NK-92 treated with Interleukin-12 subunit alpha and Interleukin-12 subunit beta, amount 100 ng/mL, for 24 hours (cell line): ENCODE measurements around the gene SLC6A6.

Experiments
- DNase-seq: peaks from one replicate; lab custom pipeline; 2025; lab: John Stamatoyannopoulos, UW

Gene SLC6A6

DNA sequence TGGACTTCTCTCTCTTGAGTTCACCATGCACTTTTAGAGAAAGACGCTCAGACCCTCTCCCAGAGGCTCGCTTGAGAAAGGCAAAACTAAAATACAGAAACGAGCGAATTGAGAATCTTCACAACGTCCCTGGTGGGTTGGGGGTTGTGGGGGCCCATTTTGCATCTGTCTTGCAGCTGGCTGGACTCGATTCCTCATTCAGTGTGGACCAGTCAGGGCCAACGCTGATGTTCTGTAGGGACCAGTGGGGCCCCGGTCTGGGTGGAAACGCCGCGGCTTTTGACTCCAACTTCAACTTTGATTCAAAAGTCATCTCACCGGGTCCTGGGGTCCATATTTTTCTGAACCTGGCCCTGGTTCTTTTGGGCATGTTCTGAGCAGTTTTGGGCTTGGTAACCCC is 68.1 kb downstream of the SLC6A6 start:
- DNase-seq = no peak

DNA sequence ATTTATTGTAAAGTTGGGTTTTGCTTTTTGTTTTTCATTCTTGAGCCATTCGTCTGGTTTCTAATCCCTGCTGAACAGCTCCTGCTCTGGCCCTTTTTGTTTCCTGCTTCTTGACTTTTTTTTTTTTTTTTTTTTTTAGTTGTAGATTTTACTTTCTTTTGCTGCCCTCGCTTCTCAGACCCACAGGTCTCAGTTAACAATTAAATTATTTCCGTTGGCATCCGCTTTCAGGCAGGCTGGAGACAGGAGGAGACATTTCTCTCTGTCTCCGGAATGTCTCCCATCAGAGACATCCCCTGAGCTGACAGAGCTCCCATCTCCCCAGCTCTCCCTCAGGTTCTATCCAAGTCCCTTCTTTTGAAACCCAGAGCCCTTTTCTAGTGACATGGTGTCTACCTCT is 68.6 kb downstream of the SLC6A6 start:
- DNase-seq = no peak

DNA sequence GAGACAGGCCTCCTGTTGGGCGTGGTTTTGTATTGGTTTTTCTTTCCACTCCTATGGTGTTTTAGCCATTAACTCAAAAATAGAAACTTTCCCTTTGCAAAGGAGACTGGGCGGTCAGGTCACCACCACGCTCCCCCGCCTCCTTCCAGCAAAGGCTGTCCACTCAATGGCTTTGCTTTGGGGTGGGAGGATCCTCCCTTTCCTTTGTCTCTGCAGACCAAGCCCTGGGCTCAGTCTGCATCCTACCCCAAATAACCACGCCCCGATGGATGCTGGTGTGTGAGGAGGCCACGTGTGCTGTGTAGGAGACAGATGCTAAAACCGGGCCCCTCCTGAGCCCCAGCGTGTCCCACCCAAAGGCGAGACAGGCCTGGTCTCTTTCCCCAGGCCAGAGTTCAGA is 69.3 kb downstream of the SLC6A6 start:
- DNase-seq = no peak

DNA sequence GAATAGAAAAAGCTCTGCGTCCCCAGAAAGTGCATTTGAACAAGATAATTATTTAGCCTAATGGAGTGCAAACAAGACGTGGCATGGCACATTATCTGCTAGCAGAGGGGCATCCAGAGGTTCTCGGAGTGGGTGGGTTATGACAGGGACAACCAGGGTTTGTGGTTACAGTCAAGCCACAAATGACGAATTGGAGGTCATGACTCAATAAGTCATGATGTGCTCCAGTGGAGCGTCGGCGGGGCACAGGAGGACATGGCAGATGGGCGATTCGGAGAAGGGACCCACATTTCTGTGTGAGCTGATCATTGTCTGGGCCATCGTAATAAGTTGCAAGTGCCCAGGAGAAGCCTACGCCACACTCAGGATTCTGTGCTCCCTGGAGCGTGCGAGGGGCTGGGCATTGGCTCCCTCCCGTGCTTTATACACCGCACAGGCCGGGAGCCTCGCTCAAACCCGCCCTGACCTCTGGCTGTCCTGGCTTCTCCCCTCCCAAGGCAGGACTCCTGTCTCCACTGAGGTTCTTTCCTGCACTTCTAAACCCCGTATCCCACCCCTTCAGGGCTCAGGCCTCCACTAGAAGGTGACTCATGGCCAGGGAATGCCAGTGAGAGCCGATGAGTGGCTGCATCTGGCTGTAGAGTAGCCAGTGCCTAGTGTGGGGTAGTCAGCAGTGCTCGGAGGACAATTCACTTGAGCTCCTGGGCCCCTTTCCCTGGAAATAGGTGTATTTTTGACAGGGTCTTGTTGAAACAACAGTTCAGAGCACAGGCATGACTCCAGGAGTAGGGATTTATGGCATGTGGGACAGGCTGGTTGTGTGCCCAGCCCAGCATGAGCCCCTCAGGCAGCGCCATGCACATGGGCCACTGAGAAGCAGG is 70.3 kb downstream of the SLC6A6 start:
- no peak for DNase-seq

DNA sequence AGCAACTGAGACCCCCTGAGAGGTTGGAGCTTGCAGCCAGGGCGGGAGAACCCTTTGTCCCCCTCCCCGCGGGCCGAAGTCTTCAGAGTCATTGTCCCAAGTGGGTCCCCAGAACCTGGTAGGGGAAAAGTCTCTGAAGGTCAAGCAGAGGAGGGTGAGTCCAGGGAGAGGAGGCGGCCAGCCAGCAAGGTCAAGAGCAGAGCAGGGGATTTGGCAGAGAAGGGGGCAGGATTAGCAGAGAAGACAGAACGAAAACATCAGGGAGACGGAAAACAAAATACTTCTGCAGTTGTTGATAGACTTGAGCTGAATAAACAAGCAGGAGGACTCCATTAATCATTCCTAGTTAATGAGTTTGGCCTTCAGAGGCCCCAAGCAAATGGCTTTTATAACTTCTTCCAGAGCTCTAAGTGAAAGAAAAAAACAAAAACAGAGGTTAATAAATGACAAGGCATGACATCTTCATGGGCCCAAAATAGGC is 71.0 kb downstream of the SLC6A6 start:
- DNase-seq = no peak

DNA sequence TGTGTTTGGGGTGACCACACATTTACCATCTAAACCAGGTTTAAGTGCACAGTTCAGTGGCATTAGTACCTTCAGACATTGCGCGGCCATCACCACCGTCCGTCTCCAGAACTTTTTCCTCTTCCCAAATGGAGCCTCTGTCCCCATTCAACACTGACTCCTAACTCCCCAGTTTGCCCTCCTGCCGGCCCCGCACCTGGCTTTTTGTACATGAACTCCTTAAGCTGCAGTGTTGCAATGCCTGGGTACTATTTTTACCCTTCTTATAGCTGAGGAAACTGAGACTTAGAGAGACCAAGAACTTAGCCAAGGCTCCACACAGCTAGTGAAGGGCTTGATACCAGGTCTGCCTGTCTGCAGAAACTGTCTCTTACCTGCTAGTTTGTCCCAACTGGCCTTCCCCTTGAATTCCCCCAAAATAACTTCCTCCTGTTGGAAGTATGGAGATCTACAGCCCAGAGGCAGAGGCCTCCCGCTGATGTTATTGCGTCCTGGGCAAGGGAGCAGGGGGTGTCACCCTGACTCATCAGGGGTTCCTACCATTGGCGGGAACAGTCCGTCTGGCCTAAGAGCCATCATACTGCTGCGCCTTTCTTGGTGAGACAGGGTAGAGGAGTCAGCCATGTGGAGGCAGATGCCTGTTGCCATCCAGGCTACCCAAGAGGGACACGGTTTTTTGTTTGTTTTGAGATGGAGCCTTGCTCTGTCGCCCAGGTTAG is 72.1 kb downstream of the SLC6A6 start:
- DNase-seq = no peak

DNA sequence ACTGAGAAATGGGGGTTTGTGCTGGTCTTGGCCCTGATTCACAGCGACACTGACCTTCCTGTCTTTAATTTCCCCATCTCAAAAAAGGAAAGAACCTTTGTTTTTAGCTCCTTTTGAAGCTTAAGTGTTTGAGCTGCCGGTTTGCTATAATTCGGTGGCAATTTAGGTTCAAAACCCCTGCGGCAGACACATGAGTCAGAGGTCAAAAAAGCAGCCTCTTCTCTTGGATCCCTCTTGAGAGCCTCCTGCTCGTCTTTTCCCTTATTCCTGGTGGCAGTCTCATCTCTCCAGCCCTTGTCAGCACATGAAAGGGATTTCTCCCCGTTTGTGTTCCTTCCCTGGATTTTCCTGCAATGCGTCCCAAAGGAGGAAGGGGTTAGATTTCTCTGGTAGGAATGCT is 73.2 kb downstream of the SLC6A6 start:
- no peak for DNase-seq

DNA sequence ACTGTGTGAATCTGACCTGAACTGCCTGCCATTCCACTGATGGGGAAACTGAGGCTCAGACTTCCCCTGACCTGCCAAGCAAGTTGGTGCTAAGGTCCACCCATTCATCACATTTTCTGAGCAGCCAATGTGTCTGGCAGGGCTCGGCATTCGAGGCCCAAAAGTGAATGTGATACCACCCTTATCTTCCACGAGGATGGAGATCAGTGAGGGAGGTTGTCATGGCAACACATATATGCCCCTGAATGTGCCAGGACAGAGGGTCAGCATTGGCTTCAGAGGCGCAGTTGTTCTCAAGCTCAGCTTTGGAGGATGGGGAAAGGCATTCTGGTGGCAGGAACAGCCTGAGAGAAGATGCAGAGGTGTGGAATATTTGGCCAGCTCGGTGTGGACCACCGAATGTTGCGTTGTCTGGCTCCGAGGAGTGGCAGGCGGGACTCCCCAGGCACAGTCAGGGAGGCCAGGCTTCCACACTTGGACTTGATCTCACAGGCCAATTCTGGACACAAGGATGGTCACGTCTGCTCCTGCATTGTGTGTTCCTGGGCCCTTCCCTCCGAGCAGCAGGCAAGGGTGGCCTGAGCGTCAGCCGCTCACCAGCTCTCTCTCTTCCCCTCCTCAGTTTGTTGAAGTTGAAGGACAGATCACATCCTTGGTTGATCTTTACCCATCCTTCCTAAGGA is 74.3 kb downstream of the SLC6A6 start:
- DNase-seq = no peak

DNA sequence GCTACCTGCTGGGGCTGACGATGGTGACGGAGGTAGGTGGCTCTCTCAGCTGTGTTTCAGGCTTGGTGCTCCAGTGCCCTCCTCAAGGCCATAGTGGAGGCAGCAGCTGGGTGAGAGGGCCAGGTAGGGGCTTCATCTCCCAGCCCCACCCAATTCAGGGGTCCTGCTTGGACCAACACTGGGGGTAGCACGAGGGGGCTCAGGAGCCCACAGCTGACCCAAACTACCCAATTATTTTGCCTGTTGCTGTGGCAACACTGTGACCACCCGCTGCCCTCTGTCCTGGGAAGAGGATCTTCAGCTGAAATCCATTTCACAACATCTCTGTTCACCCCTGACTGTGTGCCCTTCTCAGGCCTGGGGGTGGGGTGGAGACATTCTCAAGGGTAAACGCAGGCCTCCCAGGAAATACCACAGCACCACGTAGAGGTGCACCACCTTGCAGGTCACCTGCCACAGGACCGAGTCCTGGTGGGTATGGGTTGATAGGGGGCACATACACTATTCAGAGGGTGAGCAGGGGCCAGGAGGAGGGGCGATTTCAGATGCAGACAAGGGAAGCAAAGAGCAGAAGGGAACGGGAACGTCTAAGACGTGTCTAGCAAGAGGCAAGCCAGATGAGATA is 75.0 kb downstream of the SLC6A6 start:
- no peak for DNase-seq

DNA sequence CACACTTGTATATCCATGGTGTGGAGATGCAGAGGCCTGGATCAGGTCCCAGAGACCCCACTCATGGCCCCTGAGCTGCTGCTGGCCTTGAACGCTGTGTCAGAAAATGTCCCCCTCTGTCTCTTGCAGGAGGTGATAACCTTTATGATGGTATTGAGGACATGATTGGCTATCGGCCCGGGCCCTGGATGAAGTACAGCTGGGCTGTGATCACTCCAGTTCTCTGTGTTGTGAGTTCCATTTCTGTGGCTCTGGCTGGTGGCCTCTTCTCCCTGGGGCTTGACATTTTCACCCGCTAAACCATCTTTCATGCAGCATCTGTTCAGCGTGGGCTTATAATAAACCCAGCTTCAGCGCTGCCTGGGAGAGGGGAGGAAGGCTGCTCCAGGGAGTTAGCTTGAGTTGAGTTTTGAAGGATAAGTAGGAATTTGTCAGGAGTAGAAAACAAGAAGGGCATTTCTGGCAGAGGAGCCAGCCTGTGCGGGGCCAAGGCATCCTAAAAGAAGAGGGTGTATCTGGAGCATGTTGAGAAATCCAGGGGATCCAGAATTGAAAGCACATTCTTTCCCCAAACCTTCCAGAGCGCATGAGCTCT is 76.6 kb downstream of the SLC6A6 start:
- no peak for DNase-seq

DNA sequence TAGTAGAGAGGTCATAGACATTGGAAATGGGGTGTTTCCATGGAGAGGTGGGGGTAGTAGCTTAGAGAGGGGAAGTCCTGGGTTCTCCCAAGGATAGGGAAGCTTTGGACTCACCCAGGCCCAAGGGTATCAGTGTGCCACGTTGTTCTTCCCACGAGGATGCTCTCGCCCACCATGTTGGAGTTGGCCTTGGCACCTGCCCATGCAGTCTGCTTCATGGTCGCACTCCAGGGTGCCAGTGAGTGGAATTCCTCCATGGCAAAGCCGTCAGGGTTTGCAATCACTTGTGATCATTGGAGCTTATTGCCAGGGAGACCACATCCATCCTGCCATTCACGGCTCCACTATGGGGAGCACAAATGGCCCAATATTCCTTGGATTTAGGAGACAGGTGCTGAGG is 77.2 kb downstream of the SLC6A6 start:
- DNase-seq = no peak

DNA sequence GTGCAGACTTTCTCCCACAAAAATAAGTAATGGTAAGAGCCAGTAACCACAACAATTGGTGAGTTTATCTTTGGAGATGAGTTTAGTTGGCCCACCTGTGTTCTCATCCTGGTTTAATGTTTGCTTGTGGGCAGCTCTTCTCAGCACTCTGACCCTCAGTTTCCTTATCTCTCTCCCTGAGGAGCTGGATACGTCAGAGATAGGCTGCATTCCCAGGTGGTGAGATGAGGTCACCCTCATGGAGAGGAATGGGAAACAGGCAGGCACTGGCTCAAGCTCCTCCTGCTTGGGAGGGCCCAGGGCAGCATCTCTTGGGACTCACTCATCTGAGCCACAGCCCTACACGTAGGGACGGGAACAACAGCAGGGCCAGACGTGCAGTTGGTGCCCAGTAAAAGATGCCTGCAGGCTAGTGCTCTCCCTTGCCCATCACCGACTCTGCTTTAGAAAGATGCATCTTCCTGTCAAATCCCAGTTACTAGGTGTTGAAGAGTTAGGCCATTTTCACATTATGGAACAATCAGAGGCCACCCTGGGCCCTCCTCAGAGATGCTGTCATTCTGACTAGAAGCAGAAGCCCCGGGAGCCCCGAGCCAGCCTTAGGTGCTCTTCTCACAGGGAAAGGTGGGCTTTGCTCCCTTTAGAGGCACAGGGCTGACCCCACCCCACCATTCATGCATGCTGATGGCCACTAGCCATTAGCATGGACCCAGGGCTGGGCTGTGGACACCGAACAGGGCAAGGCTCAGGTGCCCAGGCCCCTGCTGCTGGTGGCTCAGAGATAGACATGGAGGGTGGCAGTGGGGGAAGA is 78.0 kb downstream of the SLC6A6 start:
- DNase-seq = no peak

DNA sequence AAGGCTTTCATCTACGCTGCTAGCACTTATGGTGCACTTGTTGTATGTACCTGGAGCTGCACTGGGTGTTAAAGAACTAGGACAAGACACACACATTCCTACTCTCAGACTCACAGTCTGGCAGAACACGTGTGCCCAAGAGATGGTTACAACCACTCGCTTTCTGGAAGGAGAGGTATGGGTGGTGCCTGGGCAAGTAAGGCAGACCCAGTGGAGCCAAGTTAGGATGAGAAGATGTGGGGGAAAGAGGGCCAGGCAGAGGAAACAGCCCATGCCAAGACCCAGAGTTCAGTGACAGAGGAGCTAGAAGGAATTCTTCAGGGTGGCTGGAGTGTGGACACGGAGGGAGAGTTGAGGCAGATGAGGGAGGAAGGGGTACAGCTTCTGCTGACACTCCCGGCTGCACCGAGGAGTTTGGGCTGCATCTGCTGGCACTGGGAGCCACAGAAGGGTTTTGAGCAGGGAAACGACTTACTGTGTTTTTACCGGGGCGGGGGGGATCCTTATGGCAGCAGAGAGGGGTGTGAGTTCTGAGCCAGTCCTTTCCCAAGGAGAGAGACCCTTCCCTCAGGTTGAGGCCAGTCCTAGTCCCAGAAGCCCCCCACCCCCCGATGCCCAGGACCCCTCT is 78.7 kb downstream of the SLC6A6 start:
- DNase-seq = no peak

DNA sequence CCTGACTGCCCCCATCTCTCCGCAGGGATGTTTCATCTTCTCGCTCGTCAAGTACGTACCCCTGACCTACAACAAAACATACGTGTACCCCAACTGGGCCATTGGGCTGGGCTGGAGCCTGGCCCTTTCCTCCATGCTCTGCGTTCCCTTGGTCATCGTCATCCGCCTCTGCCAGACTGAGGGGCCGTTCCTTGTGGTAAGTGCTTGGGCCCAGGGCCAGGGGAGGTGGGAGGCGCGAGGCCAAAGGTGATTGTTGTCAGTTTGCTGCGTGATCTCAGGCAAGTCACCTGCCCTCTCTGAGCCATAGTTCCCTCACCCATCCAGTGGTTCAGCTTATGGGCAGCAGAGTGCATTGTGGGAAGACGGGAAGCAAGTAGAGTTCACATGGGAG is 79.2 kb downstream of the SLC6A6 start:
- DNase-seq = no peak

DNA sequence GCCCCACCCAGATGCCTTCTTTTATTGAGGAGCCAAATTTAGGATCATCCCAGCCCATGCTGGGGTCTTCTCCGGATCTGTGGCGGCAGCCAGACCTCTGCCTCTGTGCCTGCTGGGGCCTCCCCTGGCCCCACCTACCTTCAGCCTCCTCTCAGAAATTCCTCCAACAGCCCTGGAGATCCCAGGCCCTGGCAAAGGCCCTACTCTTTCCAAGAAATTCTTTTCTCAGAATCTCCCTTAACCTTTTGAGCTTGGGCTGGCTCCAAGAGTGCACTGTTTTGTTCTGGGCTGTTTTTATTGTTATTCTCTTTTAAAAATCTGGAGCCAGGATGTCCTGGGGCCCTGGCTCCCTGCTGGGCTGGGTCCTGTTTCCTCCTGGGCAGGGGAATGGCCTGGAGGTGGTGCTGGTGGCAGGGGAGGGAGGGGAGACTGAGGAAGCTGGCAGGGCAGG is 79.9 kb downstream of the SLC6A6 start:
- DNase-seq = no peak

DNA sequence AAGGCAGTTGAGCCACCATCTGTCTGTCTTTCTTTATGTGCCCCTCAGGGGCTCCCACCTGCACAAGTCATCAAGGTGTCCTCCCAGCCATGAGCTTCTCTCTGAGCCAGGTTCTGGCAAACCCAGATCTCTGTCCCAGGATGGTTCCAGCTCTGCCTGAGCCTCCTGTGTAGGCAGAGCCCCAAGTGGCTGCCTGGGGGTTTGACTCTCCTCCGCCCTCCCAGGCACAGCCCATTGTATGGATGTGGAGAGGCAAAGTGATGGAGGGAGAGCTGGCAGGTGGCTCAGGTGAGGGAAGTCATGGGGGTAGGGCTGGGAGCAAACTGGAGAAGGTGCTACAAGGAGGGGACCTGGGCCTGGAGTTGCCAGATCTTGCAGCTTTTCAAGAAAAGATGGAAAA is 80.9 kb downstream of the SLC6A6 start:
- DNase-seq = no peak

DNA sequence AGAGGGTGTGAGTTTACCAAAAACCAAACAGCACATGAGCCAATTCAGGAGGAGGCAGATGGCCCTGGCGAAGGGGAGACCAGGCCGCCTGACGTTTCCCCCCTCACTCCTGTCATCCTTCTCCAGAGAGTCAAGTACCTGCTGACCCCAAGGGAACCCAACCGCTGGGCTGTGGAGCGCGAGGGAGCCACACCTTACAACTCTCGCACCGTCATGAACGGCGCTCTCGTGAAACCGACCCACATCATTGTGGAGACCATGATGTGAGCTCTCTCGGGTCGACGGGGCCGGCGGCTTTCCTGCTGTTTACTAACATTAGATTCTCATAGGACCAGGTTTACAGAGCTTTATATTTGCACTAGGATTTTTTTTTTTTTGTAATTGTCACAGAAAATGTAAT is 82.3 kb downstream of the SLC6A6 start:
- DNase-seq = no peak

DNA sequence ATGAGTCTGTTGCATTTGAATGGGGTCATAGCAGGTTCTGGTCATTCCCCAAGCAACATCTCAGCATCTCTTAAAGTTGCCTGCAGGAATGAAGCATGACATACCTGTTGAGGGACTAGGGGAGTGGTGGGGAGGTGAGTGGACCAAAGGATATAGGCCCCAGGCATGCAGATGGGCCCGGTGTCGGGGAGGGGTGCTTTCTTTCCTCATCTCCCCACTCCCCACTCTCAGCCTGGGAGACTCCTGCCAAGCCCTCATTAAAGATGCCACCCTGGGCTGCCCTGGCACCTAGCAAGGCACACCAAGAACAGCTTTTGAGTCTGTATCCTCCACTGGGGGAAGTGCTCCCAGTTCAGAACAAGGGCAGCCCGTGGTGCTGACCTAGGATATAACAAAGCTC is 83.6 kb downstream of the SLC6A6 start:
- DNase-seq = no peak

DNA sequence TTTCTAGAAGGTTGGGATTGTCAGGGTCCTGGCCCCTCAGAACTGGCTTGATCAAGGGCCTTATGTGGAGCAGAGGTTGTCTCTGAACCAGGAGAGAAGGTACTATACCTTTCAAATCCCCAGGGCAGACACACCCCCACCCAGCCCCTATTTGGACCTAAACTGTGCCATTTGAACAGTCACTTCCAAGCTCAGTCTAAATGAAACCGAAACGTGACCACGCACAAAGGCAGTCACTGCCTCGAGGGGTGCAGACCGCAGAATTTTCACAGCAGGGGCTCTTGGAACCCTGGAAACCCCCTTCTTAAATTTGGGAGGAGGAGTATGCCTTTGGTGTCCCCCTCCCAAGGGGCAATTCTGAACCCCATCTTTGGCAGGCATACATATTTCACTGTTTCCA is 84.1 kb downstream of the SLC6A6 start:
- DNase-seq = no peak

DNA sequence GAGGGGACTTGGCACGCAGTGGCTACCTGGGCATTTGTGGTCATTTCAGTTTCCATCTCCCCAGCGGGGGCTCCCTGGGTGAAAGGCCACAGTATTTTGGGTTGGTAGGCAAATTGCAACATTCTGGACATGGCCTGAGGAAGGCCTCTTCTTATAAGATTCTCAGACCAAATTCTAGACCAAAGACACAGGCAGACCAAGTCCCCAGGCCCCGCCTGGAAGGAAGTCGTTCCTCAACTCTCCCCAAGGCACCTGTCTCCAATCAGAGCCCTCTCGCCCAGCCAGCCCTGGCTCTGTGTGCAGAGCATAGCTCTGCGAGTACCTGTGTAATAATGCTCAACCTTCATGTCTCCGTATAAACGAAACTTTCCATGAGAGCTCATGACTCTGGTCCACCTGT is 84.7 kb downstream of the SLC6A6 start:
- DNase-seq = no peak

DNA sequence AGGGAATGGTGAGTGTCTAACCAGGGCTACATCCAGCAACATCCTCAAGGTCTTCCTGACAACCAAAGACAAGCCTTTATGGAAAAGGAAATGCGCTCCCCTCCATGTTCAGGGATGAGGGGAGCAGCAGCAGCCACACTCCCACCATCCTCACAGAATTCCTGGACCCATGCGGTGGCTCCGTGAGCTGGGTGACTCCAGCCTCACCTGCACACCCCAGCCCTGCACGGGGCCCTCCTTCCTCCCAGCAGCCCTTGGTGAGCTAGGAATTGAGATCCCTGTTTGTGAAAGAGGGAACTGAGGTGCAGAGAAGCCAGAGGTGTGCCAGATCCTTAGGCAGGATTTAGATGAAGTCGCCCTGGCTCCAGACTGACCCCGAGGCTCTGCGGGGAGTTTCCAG is 85.4 kb downstream of the SLC6A6 start:
- DNase-seq = no peak
